ENCODE measurements around the gene NCS1. TPM values are rescaled to one million over a fixed set of nuclear protein-coding genes. Genes with fewer than 3 reads are reported as not detected.
A peak's percentile ranks its signal among the peaks of the same experiment; 100 is the strongest.

NCS1 gene
- total and polyA plus RNA-seq, 2 of the 8 experiments (the other 6 are each of a cell fraction or from before 2014, with no cell fraction given) = 34.7 to 47.6 TPM

DNA sequence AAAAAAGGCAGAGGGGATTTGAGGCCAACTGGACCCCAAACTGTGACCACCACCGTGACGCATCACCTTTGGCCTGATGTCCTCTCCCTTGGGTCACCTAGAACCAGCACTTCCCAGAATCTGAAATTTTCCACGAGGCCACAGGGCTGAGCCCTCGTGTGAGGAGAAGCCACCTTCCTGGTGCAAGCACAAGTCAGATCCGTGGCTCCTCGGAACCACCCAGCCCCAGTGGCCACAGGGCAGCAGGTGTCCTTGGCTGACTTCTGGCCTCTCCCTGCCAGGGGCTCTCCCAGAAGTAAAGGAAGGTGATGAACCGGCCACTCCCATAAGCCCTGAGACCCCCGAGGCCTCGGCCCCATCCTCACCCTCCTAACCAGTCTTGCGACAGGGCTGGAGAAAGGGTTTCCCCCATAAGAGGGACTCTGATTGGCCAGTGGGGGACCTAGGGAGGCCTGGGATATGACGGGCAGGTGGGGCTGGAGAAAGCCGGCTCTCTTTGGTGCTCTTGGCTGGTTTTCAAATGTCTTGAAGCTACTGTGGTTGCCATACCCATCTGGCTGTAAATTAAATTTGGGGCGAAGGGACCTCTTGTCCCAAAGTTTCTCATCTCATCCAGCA is 72.5 kb downstream of the NCS1 start:
- WGBS, 2 experiments (ENCODE audit: extremely low coverage in 1 of 2, insufficient coverage in 1 of 2, insufficient read length in 1 of 2, insufficient replicate concordance in 2 of 2, low coverage in 1 of 2, low lambda C conversion rate in 2 of 2, missing lambda C conversion rate in 1 of 2) = 93% methylated on average over 13 of the region's 13 CpGs; no CpG with 5 or more reads in 1 of the 2 experiments
- no peak for DNase-seq (ENCODE audit: low read depth in 1 of 2, low spot score in 2 of 2)
- Histone ChIP-seq H3K9me3 (ENCODE audit: insufficient read depth in 2 of 2, low read depth in 1 of 2, low read length in 1 of 2) (no peaks in the 10 kb centered on the region), H3K4me3 (ENCODE audit: extremely low read depth in 1 of 4, insufficient read depth in 2 of 4, low read depth in 3 of 4, low read length in 4 of 4) (no peak overlapping the region), H4K91ac (replicated peaks; ENCODE audit: insufficient read length, low read length) (no peak overlapping the region), H3K56ac (replicated peaks; ENCODE audit: insufficient read length, low read depth, low read length) (no peak overlapping the region), H2BK5ac (ENCODE audit: low read depth, low read length) (no peak overlapping the region), H3K4ac (replicated peaks; ENCODE audit: insufficient read length, low read depth, low read length) (no peak overlapping the region), H3K23ac (ENCODE audit: insufficient read length) (no peak overlapping the region), H3K27me3 (replicated peaks in 1 of 4; ENCODE audit: control insufficient read depth in 3 of 4, extremely low read depth in 1 of 4, insufficient read depth in 3 of 4, low read length in 3 of 4) (peaks cover 0 to 4% (median 0%) of the 10 kb centered on the region in 4 experiments; a peak in 2 of 7 replicates), H2BK20ac (ENCODE audit: low read length) (no peak overlapping the region), H3K4me2 (ENCODE audit: insufficient read depth in 1 of 2, low read depth in 2 of 2, low read length in 2 of 2) (no peak overlapping the region), H3K14ac (ENCODE audit: insufficient read length) (no peak overlapping the region), H3K18ac (ENCODE audit: extremely low read depth, low read length) (no peak overlapping the region), H3K23me2 (ENCODE audit: low read depth, low read length) (no peaks in the 10 kb centered on the region; the same call in 1 of the 2 replicates), H3K79me1 (ENCODE audit: low read depth, low read length) (no peaks in the 10 kb centered on the region), H2BK120ac (replicated peaks; ENCODE audit: low read depth, low read length) (no peak overlapping the region), H2AK5ac (ENCODE audit: low read depth, low read length) (no peak overlapping the region), H4K5ac (ENCODE audit: insufficient read length, low read depth, low read length) (no peak overlapping the region), H3K9ac (replicated peaks in 1 of 4; ENCODE audit: extremely low read depth in 1 of 4, low read depth in 3 of 4, low read length in 3 of 4) (no peak overlapping the region), H2AFZ (ENCODE audit: low read length) (no peak overlapping the region), H3K79me2 (ENCODE audit: control insufficient read depth in 1 of 2, insufficient read depth in 2 of 2, low read length in 2 of 2) (no peaks in the 10 kb centered on the region), H2BK15ac (ENCODE audit: low read length) (0 out of 2 replicates have a peak overlapping the region, but pooled peaks have one; percentile 29), H4K20me1 (replicated peaks in 1 of 2; ENCODE audit: control insufficient read depth in 1 of 2, insufficient read depth in 2 of 2, low read length in 2 of 2) (no peaks in the 10 kb centered on the region), H4K8ac (ENCODE audit: extremely low read depth, insufficient read depth, low read length) (no peak overlapping the region), H2BK12ac (ENCODE audit: low read depth, low read length) (no peak overlapping the region), H3K4me1 (replicated peaks in 1 of 4; ENCODE audit: control insufficient read depth in 3 of 4, insufficient read depth in 4 of 4, low read length in 3 of 4) (peaks cover 0 to 8% (median 3%) of the 10 kb centered on the region in 4 experiments; a peak in 4 of 7 replicates), H3K27ac (ENCODE audit: low read depth, low read length) (no peak overlapping the region), H3K36me3 (ENCODE audit: control insufficient read depth in 2 of 4, insufficient read depth in 4 of 4, low read length in 3 of 4) (no peaks in the 10 kb centered on the region)
- POLR2A ChIA-PET (ENCODE audit: partially characterized antibody) = no interaction called here
- FAIRE-seq = no peak
- CTCF ChIA-PET (ENCODE audit: partially characterized antibody) = interaction anchor here (0.6 to 10.0 kb wide), 28 partner anchors 8 to 178 kb away, joined by 3 to 63 read pairs (median 6); no protein-coding TSS in a partner anchor
- TF ChIP-seq RFX5 (IDR thresholded peaks at IDR 0.05; ENCODE audit: borderline replicate concordance, low read depth, low read length) (no peak), TAF1 (IDR thresholded peaks at IDR 0.05; ENCODE audit: low read depth, low read length) (no peak), TCF12 (IDR thresholded peaks at IDR 0.05; ENCODE audit: low read depth, low read length) (no peak), SAP30 (IDR thresholded peaks at IDR 0.05; ENCODE audit: insufficient read depth, insufficient replicate concordance, low read length) (no peak), BACH1 (IDR thresholded peaks at IDR 0.05; ENCODE audit: low read length) (no peak), CTBP2 (IDR thresholded peaks at IDR 0.05; ENCODE audit: borderline replicate concordance, insufficient read depth, insufficient read length, low read length) (no peak), EGR1 (IDR thresholded peaks at IDR 0.05; ENCODE audit: borderline replicate concordance, low read depth, low read length) (no peak), CREB1 (IDR thresholded peaks at IDR 0.05) (no peak), SIRT6 (IDR thresholded peaks at IDR 0.05; ENCODE audit: low read length) (no peak), POLR2A (IDR thresholded peaks at IDR 0.05; ENCODE audit: control extremely low read depth in 1 of 2, low read depth in 2 of 2, low read length in 2 of 2) (no peak), RNF2 (IDR thresholded peaks at IDR 0.05; ENCODE audit: borderline replicate concordance, low read depth, low read length, missing control alignments, poor library complexity, severe bottlenecking) (no peak), JUN (IDR thresholded peaks at IDR 0.05; ENCODE audit: low read depth, low read length) (no peak)
- TF ChIP-seq, protein P1, sequence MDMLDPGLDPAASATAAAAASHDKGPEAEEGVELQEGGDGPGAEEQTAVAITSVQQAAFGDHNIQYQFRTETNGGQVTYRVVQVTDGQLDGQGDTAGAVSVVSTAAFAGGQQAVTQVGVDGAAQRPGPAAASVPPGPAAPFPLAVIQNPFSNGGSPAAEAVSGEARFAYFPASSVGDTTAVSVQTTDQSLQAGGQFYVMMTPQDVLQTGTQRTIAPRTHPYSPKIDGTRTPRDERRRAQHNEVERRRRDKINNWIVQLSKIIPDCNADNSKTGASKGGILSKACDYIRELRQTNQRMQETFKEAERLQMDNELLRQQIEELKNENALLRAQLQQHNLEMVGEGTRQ (IDR thresholded peaks at IDR 0.05; ENCODE audit: low read length) = no peak

Data from H1 (cell line).